Endothelial cell of umbilical vein (primary cell): ENCODE results near the gene CIITA. TPM values are rescaled to one million over a fixed set of nuclear protein-coding genes. Genes with fewer than 3 reads are reported as not detected.

Experiments used
- BruUV-seq: library from RNA; stranded (reverse); fragments of 400-500 nt; replicated peaks from 2 replicates; lab custom pipeline; 2021; lab: Mats Ljungman, UMichigan
- CTCF ChIA-PET: fragments of 300-600, 350-600 bp; sonication (Branson Sonifier 250); formaldehyde crosslinking; loops from one replicate; lab custom pipeline; 2021; ENCODE audit warnings: antibody characterized with exemption, inconsistent platforms; lab: Charles Lee
- POLR2A ChIA-PET: fragments of 300-600, 350-600 bp; sonication (Branson Sonifier 250); formaldehyde crosslinking; loops from one replicate; lab custom pipeline; 2021; ENCODE audit warnings: antibody characterized with exemption, inconsistent platforms; lab: Charles Lee
- DNase-seq: peaks from one replicate; pipeline ENCODE4 v3.0.0-alpha.2; 2011; ENCODE audit warnings: low read depth, low spot score
- FAIRE-seq: peaks from 2 replicates; lab custom pipeline; 2011; peaks lifted over from hg19 to GRCh38; lab: Jason Lieb, UNC
- H2AFZ ChIP-seq: 2 replicates; pipeline ENCODE4 v1.6.0; 2012; ENCODE audit warnings: low read depth, low read length, control low read depth, inconsistent platforms
- H3K27ac ChIP-seq: 2 replicates; pipeline ENCODE4 v1.5.1; 2011; ENCODE audit warnings: low read depth, mild to moderate bottlenecking, control low read depth, low read length, moderate library complexity; ENCODE audit not compliant: insufficient read depth
- H3K27me3 ChIP-seq, 2 experiments: 2 replicates each; pipeline versions ENCODE4 v1.6.0 to v1.6.1; 2011; ENCODE audit warnings: low read length in 2 of 2, mixed read lengths in 1 of 2; ENCODE audit not compliant: control insufficient read depth in 2 of 2, insufficient read depth in 2 of 2
- H3K36me3 ChIP-seq, 2 experiments: 2 replicates in 1 of 2; 3 replicates in 1 of 2; pipeline ENCODE4 v1.5.1; 2011; ENCODE audit warnings: low read length in 2 of 2, mild to moderate bottlenecking in 1 of 2, moderate library complexity in 1 of 2; ENCODE audit not compliant: control insufficient read depth in 2 of 2, insufficient read depth in 2 of 2; ENCODE audit errors: extremely low read depth in 1 of 2
- H3K4me1 ChIP-seq: 3 replicates; pipeline ENCODE4 v1.5.1; 2011; ENCODE audit warnings: mild to moderate bottlenecking, low read length; ENCODE audit not compliant: control insufficient read depth, insufficient read depth; ENCODE audit errors: extremely low read depth
- H3K4me2 ChIP-seq: 2 replicates; pipeline ENCODE4 v1.6.1; 2011; ENCODE audit warnings: low read length, control low read depth, mixed read lengths; ENCODE audit not compliant: insufficient read depth
- H3K4me3 ChIP-seq, 3 experiments: fragments of 200-600 bp in 1 of 3; sonication (generic), shearing (Covaris generic) in 1 of 3; replicated peaks in 1 of 3; 2 replicates each; pipeline ENCODE4 v1.5.1; 2011 to 2016; ENCODE audit warnings: control low read depth in 3 of 3, low read length in 3 of 3, mild to moderate bottlenecking in 2 of 3, inconsistent platforms in 1 of 3, low read depth in 1 of 3, moderate library complexity in 1 of 3; ENCODE audit not compliant: insufficient read depth in 1 of 3
- H3K79me2 ChIP-seq: 2 replicates; pipeline ENCODE4 v1.6.0; 2012; ENCODE audit warnings: low read length, inconsistent platforms; ENCODE audit not compliant: control insufficient read depth, insufficient read depth
- H3K9ac ChIP-seq: replicated peaks from 2 replicates; pipeline ENCODE3; 2011; ENCODE audit warnings: low read length, control low read depth; ENCODE audit not compliant: insufficient read depth; ENCODE audit errors: extremely low read depth
- H3K9me1 ChIP-seq: replicated peaks from 3 replicates; pipeline ENCODE4 v1.6.0; 2011; ENCODE audit warnings: mild to moderate bottlenecking, low read length; ENCODE audit not compliant: control insufficient read depth, insufficient read depth; ENCODE audit errors: extremely low read depth
- H3K9me3 ChIP-seq: replicated peaks from 2 replicates; pipeline ENCODE4 v1.5.1; 2012; ENCODE audit warnings: low read length, inconsistent platforms; ENCODE audit not compliant: control insufficient read depth, insufficient read depth
- H4K20me1 ChIP-seq: replicated peaks from 2 replicates; pipeline ENCODE3; 2011; ENCODE audit warnings: mild to moderate bottlenecking, low read length; ENCODE audit not compliant: control insufficient read depth, insufficient read depth; ENCODE audit errors: extremely low read depth
- CTCF ChIP-seq, 2 donors: IDR thresholded peaks; 1 replicate in 1 of 2; 2 replicates in 1 of 2; pipeline ENCODE4 v1.5.1; 2011; ENCODE audit warnings: low read length in 2 of 2, mild to moderate bottlenecking in 2 of 2, moderate library complexity in 2 of 2, control low read depth in 1 of 2, inconsistent platforms in 1 of 2, low read depth in 1 of 2; ENCODE audit not compliant: insufficient read depth in 1 of 2; ENCODE audit errors: extremely low read depth in 1 of 2
- EZH2 ChIP-seq: IDR thresholded peaks from 2 replicates; pipeline ENCODE4 v1.6.1; 2012; ENCODE audit warnings: borderline replicate concordance, low read depth, mild to moderate bottlenecking, moderate library complexity, low read length, inconsistent platforms; ENCODE audit not compliant: severe bottlenecking
- FOS ChIP-seq: IDR thresholded peaks from 2 replicates; pipeline ENCODE4 v1.6.1; 2011; ENCODE audit warnings: mild to moderate bottlenecking, low read length, moderate library complexity, borderline replicate concordance; ENCODE audit not compliant: insufficient read depth
- GATA2 ChIP-seq: IDR thresholded peaks from 2 replicates; pipeline ENCODE4 v1.7.0; 2011; ENCODE audit warnings: low read depth, mild to moderate bottlenecking, moderate library complexity, mixed read lengths, low read length; ENCODE audit not compliant: insufficient read length, insufficient read depth
- JUN ChIP-seq: IDR thresholded peaks from 2 replicates; pipeline ENCODE4 v1.6.1; 2011; ENCODE audit warnings: borderline replicate concordance, low read depth; ENCODE audit not compliant: insufficient read length, insufficient read depth
- MYC ChIP-seq: IDR thresholded peaks from one replicate; pipeline ENCODE4 v1.6.1; 2011; ENCODE audit warnings: mild to moderate bottlenecking, low read depth, low read length
- POLR2A ChIP-seq: IDR thresholded peaks from 2 replicates; pipeline ENCODE4 v1.6.1; 2012; ENCODE audit warnings: low read depth, mild to moderate bottlenecking, control low read depth, low read length
- POLR2AphosphoS5 ChIP-seq: IDR thresholded peaks from 2 replicates; pipeline ENCODE4 v1.6.1; 2012; ENCODE audit warnings: low read depth, mild to moderate bottlenecking, control low read depth, low read length, moderate library complexity; ENCODE audit not compliant: insufficient read depth
- dilution Hi-C: fragments of 300-500 bp; cut with MboI; formaldehyde crosslinking; loops from one replicate; pipeline ENCODE4 v1.15.0; 2019; ENCODE audit warnings: low sequenced_read_pairs; ENCODE audit not compliant: extremely low pct_ligation_motif_present
- intact Hi-C: fragments of 100-400 bp; cut with micrococcal nuclease; formaldehyde crosslinking; loops from one replicate; pipeline ENCODE4 v1.10.0; 2022
- polyA plus RNA-seq, 4 experiments: library from polyadenylated mRNA; depleted of rRNA in 3 of 4; stranded (reverse) in 3 of 4; unstranded in 1 of 4; fragments of >200 nt; gene quantifications; 2 replicates each; pipeline versions ENCODE4 v1.2.1 to v1.2.3, GENCODE V29; 2011 to 2012; ENCODE audit warnings: missing spikeins in 1 of 4
- total RNA-seq: library from RNA; stranded (reverse); gene quantifications from 2 replicates; pipeline ENCODE4 v1.2.3, GENCODE V29; 2021
- TF ChIP-seq, protein P1 (sequence below): IDR thresholded peaks from 2 replicates; pipeline ENCODE4 v1.6.1; 2011; ENCODE audit not compliant: insufficient read depth, insufficient read length

The CIITA gene
- total and polyA plus RNA-seq, 2 donors (not counting 3 experiments of a cell fraction or from before 2014, with no cell fraction given) = not detected

- Histone ChIP-seq H3K9me3 (no peaks in the 10 kb centered on the region), H3K27ac (no peak overlapping the region), H3K9ac (no peak overlapping the region), H2AFZ (no peak overlapping the region), H3K4me3 (no peak overlapping the region), H3K4me1 (no peaks in the 10 kb centered on the region), H3K79me2 (no peaks in the 10 kb centered on the region), H3K9me1 (no peaks in the 10 kb centered on the region), H3K4me2 (no peak overlapping the region), H3K36me3 (no peaks in the 10 kb centered on the region), H4K20me1 (no peaks in the 10 kb centered on the region), H3K27me3 (no peaks in the 10 kb centered on the region)
- intact Hi-C loops = no loop called here
- dilution Hi-C loops = no loop called here
- CTCF ChIA-PET = interaction anchor here (0.8 to 1.5 kb wide), 2 partner anchors 11 to 384 kb away, joined by 3 to 6 read pairs; no protein-coding TSS in a partner anchor
- BruUV-seq = no TSS peak
- DNase-seq (no peak), FAIRE-seq (no peak)
- TF ChIP-seq, protein P1, sequence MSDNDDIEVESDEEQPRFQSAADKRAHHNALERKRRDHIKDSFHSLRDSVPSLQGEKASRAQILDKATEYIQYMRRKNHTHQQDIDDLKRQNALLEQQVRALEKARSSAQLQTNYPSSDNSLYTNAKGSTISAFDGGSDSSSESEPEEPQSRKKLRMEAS = no peak
- TF ChIP-seq POLR2AphosphoS5 (no peak), MYC (no peak), GATA2 (no peak), FOS (no peak), CTCF (IDR thresholded peaks at IDR 0.05; ENCODE audit: extremely low read depth in 1 of 2, insufficient read depth in 1 of 2, low read depth in 1 of 2, low read length in 2 of 2) (no peak), JUN (no peak), EZH2 (no peak), POLR2A (no peak)
- POLR2A ChIA-PET = no interaction called here
Measured at GRCh38 chr16:10906914-10907756, 30.1 kb downstream of the CIITA start.
